HG03060 (cell line): ENCODE measurements around the gene CD24.
"Not testable (repeated sequence)": the region's sequence is repeated elsewhere in the genome, so short reads cannot be mapped to it uniquely, and the experiment has no call there.

Experiments
- ATAC-seq: cut with Tn5 transposase; IDR thresholded peaks from one replicate; pipeline ENCODE4 v1.9.1; 2021; ENCODE audit warnings: low read depth, moderate number of reproducible peaks; ENCODE audit not compliant: unreplicated experiment

Gene CD24

DNA sequence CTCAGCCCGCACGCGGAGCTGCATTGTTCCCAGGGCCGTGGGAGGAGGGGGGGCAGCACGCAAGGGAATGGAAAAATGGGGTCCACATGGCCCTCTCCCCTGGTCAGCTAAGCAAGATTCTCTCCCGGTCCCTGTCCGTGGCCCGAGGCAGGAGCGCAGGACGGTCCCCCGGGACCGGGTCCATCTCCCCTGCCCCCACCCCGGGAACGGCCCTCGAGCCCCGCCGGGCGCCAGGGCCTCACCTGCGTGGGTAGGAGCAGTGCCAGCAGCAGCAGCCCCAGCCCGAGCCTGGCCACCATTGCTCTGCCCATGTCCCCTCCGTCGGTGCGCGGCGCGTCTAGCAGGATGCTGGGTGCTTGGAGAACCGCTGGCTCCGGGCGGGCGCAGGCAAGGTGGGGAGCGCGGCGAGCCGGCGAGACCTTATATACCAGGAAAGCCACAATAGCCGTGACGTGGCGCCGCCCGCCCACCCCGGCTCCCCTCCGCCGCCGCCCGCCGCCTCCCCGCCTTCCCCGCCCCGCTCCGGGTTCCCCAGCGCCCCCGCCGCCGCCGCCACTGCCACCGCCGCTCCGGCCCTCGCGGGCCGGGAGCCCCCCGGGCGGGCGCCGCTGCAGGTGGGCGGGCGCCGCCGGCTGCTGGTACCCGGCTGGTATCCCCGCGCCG, at the start of gene CD24:
Gene CD24 (minus strand): TSS at position 394 of the 663 bp plus-strand sequence. CDS start 83 bp downstream, at position 311.
- no peak for ATAC-seq

DNA sequence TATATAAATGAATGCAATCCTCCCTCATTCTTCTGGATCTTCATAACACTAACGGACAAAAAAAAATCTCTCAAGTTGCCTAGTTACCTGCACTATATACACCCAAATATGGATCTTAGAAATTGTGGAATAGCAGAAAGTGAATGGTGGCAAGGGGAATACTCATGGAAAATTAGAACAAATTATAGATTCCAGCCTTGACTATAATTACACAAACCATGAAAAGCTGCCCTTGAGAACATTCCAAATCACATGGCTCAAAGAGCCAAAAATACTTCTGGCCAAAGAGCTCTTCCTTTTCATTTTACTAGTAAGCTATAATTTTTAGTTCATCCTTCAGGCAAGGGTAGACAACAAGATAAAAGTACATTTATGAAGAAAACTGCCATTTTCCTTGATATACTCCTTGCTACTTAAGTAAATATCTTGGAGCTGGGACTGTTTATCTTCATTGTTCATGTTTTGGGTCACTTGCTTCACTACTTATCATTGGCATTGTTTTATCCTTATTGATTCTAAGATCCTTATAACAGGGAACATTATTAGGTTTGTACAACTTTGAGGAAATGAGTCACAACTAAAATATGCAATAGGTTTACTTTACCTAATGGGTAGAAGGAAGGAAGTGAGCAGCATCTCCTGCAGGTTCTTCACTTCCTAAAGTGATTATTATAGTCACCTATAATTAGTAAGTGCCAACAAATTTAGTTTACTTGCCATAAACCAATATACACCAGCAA, 47.1 kb upstream of the CD24 start:
- ATAC-seq = no peak

- ATAC-seq = no peak
These were observed 45.7 kb upstream of the CD24 start for GRCh38 chr6:107020239-107020638.

DNA sequence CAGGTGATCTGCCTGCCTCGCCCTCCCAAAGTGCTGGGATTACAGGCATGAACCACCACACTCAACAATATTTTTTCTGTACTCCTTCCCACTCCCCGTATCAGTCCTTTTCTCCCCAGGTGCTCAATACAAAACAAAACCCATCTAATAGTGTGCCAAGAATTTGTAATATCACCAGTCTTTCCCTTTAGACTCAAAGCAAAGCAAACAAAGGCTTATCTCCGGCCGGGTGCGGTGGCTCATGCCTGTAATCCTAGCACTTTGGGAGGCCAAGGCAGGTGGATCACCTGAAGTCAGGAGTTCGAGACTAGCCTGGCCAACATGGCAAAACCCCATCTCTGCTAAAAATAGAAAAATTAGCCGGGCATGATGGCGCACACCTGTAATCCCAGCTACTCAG, 45.1 kb upstream of the CD24 start:
- ATAC-seq = not testable (repeated sequence)

DNA sequence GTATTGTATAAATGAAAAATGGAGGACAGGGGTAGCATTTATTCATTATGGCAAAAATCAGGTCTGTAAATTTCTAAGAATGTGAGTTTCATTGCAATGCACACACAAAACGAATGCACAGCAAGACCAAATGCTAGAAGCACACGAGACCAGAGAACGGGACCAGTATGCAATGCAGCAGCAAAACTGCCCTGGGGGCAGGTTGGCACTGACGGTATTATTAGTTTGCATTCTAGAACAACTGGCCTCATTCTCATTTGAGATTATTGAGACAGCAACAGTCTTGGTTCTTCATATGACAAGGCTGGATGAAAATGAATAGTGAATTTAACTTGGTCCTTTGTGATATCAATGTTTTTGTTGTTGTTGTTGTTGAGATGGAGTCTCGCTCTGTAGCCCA, 44.5 kb upstream of the CD24 start:
- ATAC-seq = no peak

- no peak for ATAC-seq
These were observed 35.0 kb upstream of the CD24 start for GRCh38 chr6:107009499-107009898.

- no peak for ATAC-seq
These were observed 23.0 kb upstream of the CD24 start for GRCh38 chr6:106997392-106998158.

GRCh38 chr6:106995640-106996039, 21.1 kb upstream of the CD24 start:
- ATAC-seq = no peak

- ATAC-seq = not testable (repeated sequence)
These were observed 15.2 kb upstream of the CD24 start for GRCh38 chr6:106989737-106990136.

GRCh38 chr6:106988664-106989063, 14.1 kb upstream of the CD24 start:
- ATAC-seq = no peak

GRCh38 chr6:106981926-106982325, 7.4 kb upstream of the CD24 start:
- no peak for ATAC-seq

- no peak for ATAC-seq
These were observed 6.4 kb upstream of the CD24 start for GRCh38 chr6:106980926-106981325.

GRCh38 chr6:106979435-106979884, 4.9 kb upstream of the CD24 start:
- no peak for ATAC-seq

GRCh38 chr6:106977246-106977645, 2.7 kb upstream of the CD24 start:
- ATAC-seq = no peak

DNA sequence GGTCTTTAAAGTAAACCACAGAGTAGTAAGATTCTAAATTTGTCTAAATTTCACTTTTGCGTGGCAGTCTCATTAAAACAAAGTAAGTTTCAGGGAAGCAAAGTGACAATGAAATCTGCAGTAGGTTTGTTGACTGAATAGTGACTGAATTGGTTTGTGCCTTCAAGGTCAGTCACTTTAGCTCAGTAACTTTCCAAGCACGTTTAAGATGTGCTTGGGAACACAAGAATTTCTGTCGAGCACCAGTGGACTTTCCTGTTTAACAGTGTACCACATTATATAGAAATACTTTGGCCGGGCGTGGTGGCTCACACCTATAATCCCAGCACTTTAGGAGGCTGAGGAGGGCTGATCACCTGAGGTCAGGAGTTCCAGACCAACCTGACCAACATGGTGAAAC, 1.7 kb upstream of the CD24 start:
- no peak for ATAC-seq

GRCh38 chr6:106975738-106976064, 1.2 kb upstream of the CD24 start:
- ATAC-seq = no peak

- no peak for ATAC-seq
These were observed 639 bp upstream of the CD24 start for GRCh38 chr6:106974999-106975737.

- no peak for ATAC-seq
These were observed 643 bp downstream of the CD24 start for GRCh38 chr6:106973836-106974335.

- no peak for ATAC-seq
These were observed 1.3 kb downstream of the CD24 start for GRCh38 chr6:106973018-106973835.

- no peak for ATAC-seq
These were observed 2.0 kb downstream of the CD24 start for GRCh38 chr6:106972500-106972899.
